GM19468 (cell line): ENCODE results near the gene KCTD11.
"Not testable (repeated sequence)": the region's sequence is repeated elsewhere in the genome, so short reads cannot be mapped to it uniquely, and the experiment has no call there.

ENCODE experiments used
- ATAC-seq: cut with Tn5 transposase; IDR thresholded peaks from one replicate; pipeline ENCODE4 v1.9.1; 2021; ENCODE audit warnings: mild to moderate bottlenecking, moderate library complexity, moderate number of reproducible peaks; ENCODE audit not compliant: unreplicated experiment; ENCODE audit errors: extremely low read depth

The KCTD11 gene

GRCh38 chr17:7321466-7321865 lies 30.5 kb upstream of the KCTD11 start:
- ATAC-seq = no peak

DNA sequence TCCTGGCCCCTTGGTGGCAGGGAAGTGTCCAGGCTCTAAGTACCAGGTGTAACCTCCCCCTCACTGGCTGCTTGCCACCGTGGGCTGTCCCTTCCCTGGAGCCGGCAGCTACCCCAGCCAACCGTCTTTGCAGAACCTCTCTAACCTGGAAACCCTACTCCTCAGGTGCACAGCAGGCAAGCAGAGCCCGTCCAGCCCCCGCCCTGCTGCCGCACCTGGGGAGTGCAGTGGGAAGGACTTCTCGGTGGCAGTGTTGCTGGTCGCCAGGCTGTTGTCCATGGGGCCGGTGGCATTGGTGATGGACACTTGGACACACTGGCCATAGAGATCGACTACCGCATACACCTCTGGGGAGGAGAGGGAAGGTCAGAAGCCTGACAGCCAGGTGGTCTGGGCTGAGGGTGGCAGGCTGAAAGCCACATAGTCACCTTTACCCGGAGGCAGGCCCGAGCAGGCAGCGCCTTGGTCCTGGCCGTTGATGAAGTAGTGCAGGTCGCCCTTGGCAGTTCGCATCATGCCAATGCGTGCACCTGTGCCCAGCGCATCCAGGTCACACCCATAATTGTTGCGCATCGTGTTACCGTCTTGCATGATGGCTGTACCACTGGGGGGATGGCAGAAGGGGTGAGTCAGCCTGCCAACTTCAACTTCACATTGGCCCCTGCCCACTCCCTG lies 29.3 kb upstream of the KCTD11 start:
- no peak for ATAC-seq

- ATAC-seq = no peak
These were observed 28.1 kb upstream of the KCTD11 start for GRCh38 chr17:7323731-7324437.

DNA sequence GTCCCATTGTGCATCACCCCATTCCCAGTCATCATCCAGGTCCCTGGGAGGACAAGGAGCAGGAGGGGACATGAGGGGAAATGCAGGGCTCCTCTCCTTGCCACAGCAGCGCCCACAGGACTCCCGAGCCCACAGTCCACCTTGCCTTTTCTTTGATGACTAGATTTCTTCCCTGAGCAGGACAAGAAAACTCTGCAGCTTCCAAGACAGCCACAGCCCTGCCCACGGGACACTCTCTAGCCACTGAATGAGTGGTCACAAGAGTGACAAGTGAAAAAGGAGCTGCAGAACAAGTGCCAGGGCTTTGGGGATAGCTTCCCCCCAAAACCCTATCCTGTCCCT lies 27.6 kb upstream of the KCTD11 start:
- no peak for ATAC-seq

DNA sequence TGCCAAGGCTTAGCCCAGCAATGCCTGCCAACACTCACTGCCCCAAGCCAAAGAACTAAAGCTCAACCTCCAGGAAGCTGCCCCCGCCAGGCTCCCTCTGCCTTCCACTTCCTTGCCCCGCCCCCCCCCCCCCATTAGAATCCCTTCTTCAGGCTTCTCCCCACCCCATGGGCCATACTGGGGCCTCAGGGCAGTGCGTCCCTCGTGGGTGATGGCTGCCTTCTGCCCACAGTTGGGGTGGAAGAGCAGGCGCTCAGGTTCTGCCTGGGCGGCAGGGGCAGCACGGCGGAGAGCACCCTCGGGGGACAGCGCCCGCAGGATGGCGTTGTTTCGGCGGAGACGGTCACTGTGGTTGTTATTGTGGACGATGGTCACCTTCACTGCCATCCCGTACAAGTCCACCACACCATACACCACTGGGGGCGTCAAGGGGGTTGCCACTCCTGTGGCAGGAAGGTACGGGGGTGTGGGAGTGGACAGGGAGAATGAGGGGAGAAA lies 26.9 kb upstream of the KCTD11 start:
- ATAC-seq = no peak

GRCh38 chr17:7326186-7326585 lies 25.8 kb upstream of the KCTD11 start:
- no peak for ATAC-seq

GRCh38 chr17:7327056-7327455 lies 24.9 kb upstream of the KCTD11 start:
- no peak for ATAC-seq

DNA sequence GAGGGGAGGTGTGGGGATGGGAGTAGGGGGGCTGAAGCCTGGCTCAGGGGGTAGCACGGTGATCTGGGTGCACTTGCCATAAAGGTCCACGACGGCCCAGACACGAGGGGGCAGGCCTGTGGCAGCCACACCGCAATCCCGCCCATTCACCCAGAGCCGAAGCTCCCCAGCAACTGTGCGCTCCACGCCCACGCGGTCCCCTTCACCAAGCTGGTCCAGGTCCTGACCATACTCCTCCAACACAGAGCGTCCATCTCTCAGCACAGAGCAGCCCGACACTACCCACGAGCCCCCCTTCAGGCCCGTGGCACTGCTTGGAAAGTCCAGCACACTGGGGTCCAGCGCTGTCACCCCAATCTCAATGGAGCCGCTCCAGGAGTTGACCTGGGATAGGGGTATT lies 24.5 kb upstream of the KCTD11 start:
- ATAC-seq = no peak

DNA sequence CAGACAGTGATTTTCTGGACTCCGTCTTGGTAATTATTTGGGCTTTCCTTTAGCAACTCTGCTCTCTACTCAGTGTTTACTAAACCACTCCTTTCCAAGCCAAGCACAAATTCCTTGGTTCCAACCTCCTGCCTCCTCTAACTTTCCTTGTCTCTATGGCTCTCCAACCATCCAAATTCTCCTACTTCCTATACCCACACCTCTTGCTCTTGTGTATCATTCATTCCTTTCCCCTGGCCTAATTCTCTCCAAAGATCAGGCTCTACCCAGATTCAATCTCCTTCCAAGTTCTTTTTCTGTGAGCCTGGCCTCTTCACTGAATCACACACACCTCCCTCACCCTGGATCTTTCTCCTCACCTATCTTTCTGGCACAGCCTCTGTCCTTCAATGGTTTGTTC lies 24.0 kb upstream of the KCTD11 start:
- ATAC-seq = no peak

- ATAC-seq = no peak
These were observed 23.1 kb upstream of the KCTD11 start, which contains the start of gene NEURL4 for GRCh38 chr17:7328840-7329373. Gene NEURL4 (minus strand): TSS chr17:7329335. CDS start chr17:7329312, 23 bp downstream.

- ATAC-seq = peak; percentile 44
These were observed 22.5 kb upstream of the KCTD11 start for GRCh38 chr17:7329374-7329996.

GRCh38 chr17:7329997-7330637 lies 21.8 kb upstream of the KCTD11 start:
- ATAC-seq = peak; percentile 9

GRCh38 chr17:7330638-7331015 lies 21.3 kb upstream of the KCTD11 start:
- no peak for ATAC-seq

DNA sequence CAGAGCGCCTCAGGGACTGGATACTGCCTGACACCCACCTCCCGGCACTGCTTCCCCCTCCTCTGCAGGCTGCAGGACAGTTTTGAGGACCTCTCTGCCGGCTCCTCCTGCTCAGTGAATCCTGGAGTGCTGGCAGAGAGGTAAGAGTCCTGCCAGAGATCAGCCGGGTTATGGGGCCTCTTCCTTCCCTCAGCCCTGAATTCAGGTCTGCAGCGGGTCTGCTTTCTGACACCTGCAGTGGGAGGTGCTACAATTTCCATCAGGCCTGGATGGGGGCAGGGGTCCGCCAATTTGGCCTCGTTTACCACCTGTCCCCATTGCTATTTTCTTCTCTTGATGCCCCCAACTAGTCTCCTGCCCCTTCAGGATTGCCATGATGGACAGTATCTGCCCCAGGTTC lies 19.9 kb upstream of the KCTD11 start:
- no peak for ATAC-seq

DNA sequence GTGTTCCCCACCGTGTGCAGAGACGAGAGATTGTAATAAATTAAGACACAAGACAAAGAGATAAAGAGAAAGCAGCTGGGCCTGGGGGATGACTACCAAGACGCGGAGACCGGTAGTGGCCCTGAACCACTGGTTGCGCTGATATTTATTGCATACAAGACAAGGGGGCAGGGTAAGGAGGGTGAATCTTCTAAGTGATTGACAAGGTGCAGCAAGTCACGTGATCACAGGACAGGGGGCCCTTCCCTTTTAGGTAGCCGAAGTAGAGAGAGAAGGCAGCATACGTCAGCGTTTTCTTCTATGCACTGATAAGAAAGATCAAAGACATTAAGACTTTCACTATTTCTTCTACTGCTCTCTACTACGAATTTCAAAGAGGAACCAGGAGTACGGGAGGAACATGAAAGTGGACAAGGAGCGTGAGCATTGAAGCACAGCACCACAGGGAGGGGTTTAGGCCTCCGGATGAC lies 19.3 kb upstream of the KCTD11 start:
- ATAC-seq = not testable (repeated sequence)

GRCh38 chr17:7334938-7335538 lies 16.9 kb upstream of the KCTD11 start:
- ATAC-seq = no peak

DNA sequence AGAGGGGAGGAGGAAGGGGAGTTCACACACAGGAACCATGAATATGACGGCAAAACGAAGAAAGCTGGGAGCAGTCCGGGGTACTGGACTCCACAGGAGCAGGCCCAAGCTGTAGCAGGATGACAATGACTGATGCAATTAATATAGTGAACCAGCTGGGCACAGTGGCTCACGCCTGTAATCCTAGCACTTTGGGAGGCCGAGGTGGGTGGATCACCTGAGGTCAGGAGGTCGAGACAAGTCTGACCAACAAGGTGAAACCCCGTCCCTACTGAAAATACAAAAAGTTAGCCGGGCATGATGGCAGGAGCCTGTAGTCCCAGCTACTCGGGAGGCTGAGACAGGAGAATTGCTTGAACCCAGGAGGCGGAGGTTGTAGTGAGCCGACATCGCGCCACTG lies 16.2 kb upstream of the KCTD11 start:
- ATAC-seq = not testable (repeated sequence)

DNA sequence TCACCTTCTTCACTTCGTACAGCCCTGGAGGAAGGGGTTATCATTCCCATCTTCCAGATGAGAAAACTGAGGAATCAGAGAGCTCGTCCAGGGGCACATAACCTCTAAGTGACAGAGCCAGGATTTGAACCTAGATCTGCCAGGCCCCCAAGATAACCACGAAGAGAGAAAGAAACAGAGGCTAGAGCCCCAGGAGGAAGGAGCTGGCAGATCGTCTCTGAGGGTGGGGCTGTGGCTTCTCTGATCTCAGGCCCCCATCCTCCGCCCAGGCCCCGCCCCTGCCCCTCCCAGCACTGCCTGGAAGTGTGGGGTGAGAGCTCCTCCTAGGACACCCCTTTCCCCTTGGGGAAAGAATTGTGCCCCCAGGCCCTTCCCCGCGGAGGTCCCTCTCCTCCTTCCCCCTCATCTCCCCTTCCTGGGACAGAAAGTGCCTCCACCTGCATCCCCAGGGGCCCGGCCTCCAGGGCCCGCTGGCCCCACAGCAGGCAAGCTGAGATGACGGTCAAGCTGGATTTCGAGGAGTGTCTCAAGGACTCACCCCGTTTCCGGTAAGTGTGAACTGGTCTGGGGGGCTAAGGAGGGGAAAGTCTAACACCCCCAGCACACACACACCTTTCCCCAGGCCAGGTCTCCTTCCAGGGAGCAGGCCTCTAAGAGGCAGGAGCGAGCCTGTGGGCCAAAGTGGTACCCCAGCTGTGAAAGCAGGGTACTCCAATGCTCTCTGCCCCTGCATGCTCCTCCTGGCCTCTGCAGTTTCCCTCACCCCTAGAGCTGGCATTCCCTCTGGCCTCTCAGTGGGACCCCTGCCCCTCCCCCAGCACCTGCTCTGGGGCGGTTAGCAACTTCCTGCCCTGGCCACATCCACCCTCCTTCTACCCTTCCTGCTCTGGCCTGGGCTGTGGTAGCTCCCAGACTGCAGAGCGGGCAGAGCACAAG lies 15.5 kb upstream of the KCTD11 start, which contains the start of gene ACAP1:
Gene ACAP1, plus strand, starts transcription at position 290 of the 936 bp plus-strand sequence. Its CDS starts 206 bp downstream, at position 496.
- no peak for ATAC-seq

GRCh38 chr17:7337600-7337999 lies 14.4 kb upstream of the KCTD11 start:
- ATAC-seq = not testable (repeated sequence)
